Measurements from ENCODE around the gene ERBB4.

ERBB4 gene

DNA sequence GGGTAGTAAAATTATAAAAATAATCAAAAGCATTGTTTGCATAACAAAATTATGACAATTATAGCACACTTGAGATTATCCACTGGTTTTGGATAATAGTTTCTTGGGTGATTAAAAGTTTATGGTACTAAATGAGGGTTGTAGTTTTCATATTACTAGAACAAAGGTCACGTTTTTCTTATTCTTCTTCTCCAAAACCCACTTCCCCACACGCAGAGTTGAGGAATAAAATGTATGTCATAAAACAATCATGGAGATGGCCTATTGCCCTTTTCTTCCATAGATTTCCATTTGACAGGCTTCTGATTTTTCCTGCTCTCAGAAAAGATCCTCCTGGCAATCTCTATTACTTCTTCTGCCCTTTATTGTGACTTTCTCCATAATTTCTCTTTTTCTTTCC, 863.9 kb downstream of the ERBB4 start:
- TF ChIP-seq, protein P1, sequence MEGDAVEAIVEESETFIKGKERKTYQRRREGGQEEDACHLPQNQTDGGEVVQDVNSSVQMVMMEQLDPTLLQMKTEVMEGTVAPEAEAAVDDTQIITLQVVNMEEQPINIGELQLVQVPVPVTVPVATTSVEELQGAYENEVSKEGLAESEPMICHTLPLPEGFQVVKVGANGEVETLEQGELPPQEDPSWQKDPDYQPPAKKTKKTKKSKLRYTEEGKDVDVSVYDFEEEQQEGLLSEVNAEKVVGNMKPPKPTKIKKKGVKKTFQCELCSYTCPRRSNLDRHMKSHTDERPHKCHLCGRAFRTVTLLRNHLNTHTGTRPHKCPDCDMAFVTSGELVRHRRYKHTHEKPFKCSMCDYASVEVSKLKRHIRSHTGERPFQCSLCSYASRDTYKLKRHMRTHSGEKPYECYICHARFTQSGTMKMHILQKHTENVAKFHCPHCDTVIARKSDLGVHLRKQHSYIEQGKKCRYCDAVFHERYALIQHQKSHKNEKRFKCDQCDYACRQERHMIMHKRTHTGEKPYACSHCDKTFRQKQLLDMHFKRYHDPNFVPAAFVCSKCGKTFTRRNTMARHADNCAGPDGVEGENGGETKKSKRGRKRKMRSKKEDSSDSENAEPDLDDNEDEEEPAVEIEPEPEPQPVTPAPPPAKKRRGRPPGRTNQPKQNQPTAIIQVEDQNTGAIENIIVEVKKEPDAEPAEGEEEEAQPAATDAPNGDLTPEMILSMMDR (IDR thresholded peaks at IDR 0.05; ENCODE audit: low read depth, low read length, poor library complexity, severe bottlenecking): no peak
- no peak for TF ChIP-seq EZH2phosphoT487 (IDR thresholded peaks at IDR 0.05; ENCODE audit: borderline replicate concordance, low read length)
- H3F3A ChIP-seq (ENCODE audit: control insufficient read depth, insufficient read depth): no peaks in the 10 kb centered on the region
- H3K9me2 ChIP-seq (replicated peaks; ENCODE audit: control insufficient read depth, low read length): no peaks in the 10 kb centered on the region
- H3K4me1 ChIP-seq (ENCODE audit: control insufficient read depth, low read length): no peaks in the 10 kb centered on the region
- no peak overlapping the region for H3K4me2 ChIP-seq (ENCODE audit: low read length)
- H3K27me3 ChIP-seq (ENCODE audit: control insufficient read depth, low read length): no peaks in the 10 kb centered on the region
- H3K9me3 ChIP-seq (ENCODE audit: control insufficient read depth, insufficient read depth, low read length): no peaks in the 10 kb centered on the region
- H3K27ac ChIP-seq (ENCODE audit: low read depth, low read length): no peak overlapping the region
- H3K36me3 ChIP-seq (ENCODE audit: control insufficient read depth, low read length): no peaks in the 10 kb centered on the region
- H4K20me1 ChIP-seq (ENCODE audit: control insufficient read depth, insufficient read depth, low read depth, low read length): no peaks in the 10 kb centered on the region
- no peaks in the 10 kb centered on the region for H3K79me2 ChIP-seq (ENCODE audit: control insufficient read depth, low read length)
- no peak overlapping the region for H3K4me3 ChIP-seq (ENCODE audit: low read length)

DNA sequence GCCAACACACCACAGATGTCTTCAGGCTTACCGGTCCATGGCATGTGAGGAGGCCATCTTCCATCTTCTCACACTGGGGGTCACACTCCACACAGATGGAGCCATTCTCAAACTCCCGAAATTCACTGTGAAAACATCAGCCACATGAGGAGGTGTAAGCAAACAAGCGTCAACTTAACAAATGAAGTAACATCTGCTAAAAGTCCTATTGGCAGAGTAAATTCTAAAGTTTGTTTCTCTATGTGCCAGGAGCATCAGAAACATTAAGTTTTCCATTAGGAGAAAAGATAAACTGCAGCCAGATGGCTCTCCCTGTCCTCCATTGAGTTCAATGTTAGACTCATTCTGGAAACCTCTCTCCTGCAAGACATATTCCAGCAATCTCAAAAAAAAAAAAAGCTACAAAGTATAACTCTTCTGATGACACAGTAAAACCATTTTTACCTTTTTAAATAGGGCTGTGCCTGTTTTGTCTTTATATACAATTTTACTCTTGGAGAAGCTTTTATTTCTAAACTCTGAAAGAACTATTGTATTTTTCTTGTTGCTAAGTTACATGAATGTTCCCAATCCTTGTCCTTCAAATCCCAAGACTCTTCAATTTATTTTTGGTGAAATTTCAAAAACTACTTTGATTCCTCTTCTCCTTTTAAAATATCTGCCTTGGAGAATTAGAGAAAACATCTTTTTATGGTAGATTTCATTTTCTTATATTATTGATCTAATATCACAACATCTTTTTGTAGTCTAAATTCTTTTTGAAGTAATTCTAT, 865.3 kb downstream of the ERBB4 start:
- TF ChIP-seq EZH2phosphoT487 (IDR thresholded peaks at IDR 0.05; ENCODE audit: borderline replicate concordance, low read length): no peak
- TF ChIP-seq, protein P1 (IDR thresholded peaks at IDR 0.05; ENCODE audit: low read depth, low read length, poor library complexity, severe bottlenecking): no peak
- Histone ChIP-seq H4K20me1 (ENCODE audit: control insufficient read depth, insufficient read depth, low read depth, low read length) (no peaks in the 10 kb centered on the region), H3K4me3 (ENCODE audit: low read length) (no peak overlapping the region), H3K4me1 (ENCODE audit: control insufficient read depth, low read length) (no peaks in the 10 kb centered on the region), H3K9me2 (replicated peaks; ENCODE audit: control insufficient read depth, low read length) (no peaks in the 10 kb centered on the region), H3K36me3 (ENCODE audit: control insufficient read depth, low read length) (no peaks in the 10 kb centered on the region), H3K79me2 (ENCODE audit: control insufficient read depth, low read length) (no peaks in the 10 kb centered on the region), H3K27ac (ENCODE audit: low read depth, low read length) (no peak overlapping the region), H3K4me2 (ENCODE audit: low read length) (no peak overlapping the region), H3F3A (ENCODE audit: control insufficient read depth, insufficient read depth) (no peaks in the 10 kb centered on the region), H3K9me3 (ENCODE audit: control insufficient read depth, insufficient read depth, low read length) (no peaks in the 10 kb centered on the region), H3K27me3 (ENCODE audit: control insufficient read depth, low read length) (no peaks in the 10 kb centered on the region)

DNA sequence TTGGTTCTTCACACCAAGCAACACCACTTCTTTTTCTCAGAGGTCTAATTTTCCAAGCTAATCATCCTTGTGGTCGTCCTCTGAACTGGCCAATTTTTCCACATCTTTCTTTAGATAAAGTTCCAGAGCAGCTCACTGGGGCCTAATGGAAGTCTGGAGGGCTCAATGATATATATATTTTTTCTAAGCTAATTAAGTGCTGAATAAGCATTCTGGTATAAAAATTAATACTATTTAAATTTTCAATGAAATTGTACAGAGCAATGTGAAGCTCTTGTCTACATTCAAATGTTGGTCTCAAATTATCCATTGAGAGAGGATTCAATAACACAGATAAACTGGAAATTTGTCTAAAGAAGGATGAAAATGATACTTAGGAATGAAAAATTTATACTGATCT, 866.6 kb downstream of the ERBB4 start:
- Histone ChIP-seq H3K4me2 (ENCODE audit: low read length) (no peak overlapping the region), H3F3A (ENCODE audit: control insufficient read depth, insufficient read depth) (no peaks in the 10 kb centered on the region), H3K9me3 (ENCODE audit: control insufficient read depth, insufficient read depth, low read length) (no peaks in the 10 kb centered on the region), H4K20me1 (ENCODE audit: control insufficient read depth, insufficient read depth, low read depth, low read length) (no peaks in the 10 kb centered on the region), H3K36me3 (ENCODE audit: control insufficient read depth, low read length) (no peaks in the 10 kb centered on the region), H3K9me2 (replicated peaks; ENCODE audit: control insufficient read depth, low read length) (no peaks in the 10 kb centered on the region), H3K27ac (ENCODE audit: low read depth, low read length) (no peak overlapping the region), H3K4me1 (ENCODE audit: control insufficient read depth, low read length) (no peaks in the 10 kb centered on the region), H3K27me3 (ENCODE audit: control insufficient read depth, low read length) (no peaks in the 10 kb centered on the region), H3K79me2 (ENCODE audit: control insufficient read depth, low read length) (no peaks in the 10 kb centered on the region), H3K4me3 (ENCODE audit: low read length) (no peak overlapping the region)
- TF ChIP-seq, protein P1 (IDR thresholded peaks at IDR 0.05; ENCODE audit: low read depth, low read length, poor library complexity, severe bottlenecking): no peak
- no peak for TF ChIP-seq EZH2phosphoT487 (IDR thresholded peaks at IDR 0.05; ENCODE audit: borderline replicate concordance, low read length)

Measured in DOHH2 (cell line).